ENCODE data around the gene ALG1. TPM values are rescaled to one million over a fixed set of nuclear protein-coding genes. Genes with fewer than 3 reads are reported as not detected.
"Not testable (repeated sequence)": the region's sequence is repeated elsewhere in the genome, so short reads cannot be mapped to it uniquely, and the experiment has no call there.

Gene ALG1
- total RNA-seq, 1 experiment from 2014 or later = 15.1 TPM

DNA sequence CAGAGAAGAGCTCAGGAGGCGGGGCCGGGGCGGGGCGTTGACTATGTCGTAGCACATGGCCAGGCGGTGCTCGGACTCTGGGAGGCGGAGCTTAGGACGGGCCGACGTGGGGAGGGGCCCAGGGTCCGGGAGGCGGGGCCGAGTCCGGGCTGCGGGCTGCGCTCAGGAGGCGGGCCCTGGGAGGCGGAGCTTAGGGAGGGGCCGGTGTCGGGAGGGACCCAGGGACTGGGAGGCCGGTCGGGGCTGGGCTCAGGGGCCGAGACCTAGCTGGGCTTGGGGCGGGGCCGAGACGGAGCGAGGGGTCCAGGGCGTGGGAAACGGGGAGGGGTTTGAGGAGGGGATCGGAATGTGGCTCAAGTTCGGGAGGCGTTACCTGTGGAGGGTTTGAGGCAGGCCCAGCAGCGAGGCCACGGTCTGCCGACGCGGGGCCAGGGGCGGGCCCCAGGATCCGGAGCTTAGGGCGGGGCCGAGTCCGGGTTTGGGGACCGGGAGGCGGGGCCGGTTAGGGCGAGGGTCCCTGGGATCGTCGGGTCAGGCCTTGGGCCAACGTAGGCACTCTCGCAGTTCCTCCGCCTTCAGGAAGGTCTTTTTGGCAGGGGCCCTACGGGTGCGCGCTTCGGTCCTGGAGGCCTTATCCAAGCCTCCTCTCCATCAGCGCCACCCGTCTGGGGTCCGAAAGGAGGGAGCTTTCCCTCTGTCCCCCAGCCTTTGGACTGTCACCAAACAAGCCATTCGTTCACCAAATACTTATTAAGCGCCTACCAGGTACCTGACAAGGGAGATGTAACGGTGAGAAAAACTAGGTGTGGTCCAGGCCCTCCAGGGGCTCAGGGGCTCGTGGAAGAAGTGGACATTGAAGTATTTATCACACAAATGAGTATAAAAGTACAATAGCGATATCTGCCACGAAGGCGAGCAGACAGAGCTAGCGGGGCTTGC, 26.8 kb downstream of the ALG1 start:
- peak; percentile 62 for DNase-seq (ENCODE audit: low read depth)

- not testable (repeated sequence) for DNase-seq (ENCODE audit: low read depth)
These were observed 27.5 kb downstream of the ALG1 start for GRCh38 chr16:5099174-5099573.

- not testable (repeated sequence) for DNase-seq (ENCODE audit: low read depth)
These were observed 31.8 kb downstream of the ALG1 start for GRCh38 chr16:5103296-5104032.

GRCh38 chr16:5105039-5105438, 33.4 kb downstream of the ALG1 start:
- DNase-seq (ENCODE audit: low read depth) = not testable (repeated sequence)

- DNase-seq (ENCODE audit: low read depth) = no peak
These were observed 37.0 kb downstream of the ALG1 start for GRCh38 chr16:5108505-5109158.

- not testable (repeated sequence) for DNase-seq (ENCODE audit: low read depth)
These were observed 39.3 kb downstream of the ALG1 start for GRCh38 chr16:5110933-5111332.

DNA sequence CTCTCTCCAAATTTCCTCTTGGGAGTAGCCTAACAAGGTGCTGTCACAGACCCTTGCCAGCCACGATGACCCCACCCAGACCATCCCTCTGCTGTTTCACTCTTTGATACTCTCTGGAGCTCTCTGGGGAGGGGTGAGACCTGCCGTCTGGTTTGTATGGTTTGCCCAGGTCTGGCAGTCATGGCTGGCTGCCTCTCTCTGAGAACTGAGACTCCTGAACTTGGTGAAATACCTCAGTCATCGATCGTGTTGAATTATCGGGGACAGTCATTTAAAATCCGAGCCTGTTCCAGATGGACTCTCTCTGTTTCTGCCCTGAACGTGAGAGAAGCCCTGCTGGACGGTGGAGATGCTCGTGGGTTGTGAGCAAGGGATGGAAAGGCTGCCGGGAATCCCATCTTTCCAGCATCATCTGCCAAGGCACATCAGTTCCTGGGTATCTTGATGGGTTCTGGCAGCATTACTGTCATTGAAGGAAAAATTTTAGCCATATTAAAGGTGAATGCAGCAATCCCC, 45.2 kb downstream of the ALG1 start:
- not testable (repeated sequence) for DNase-seq (ENCODE audit: low read depth)

DNA sequence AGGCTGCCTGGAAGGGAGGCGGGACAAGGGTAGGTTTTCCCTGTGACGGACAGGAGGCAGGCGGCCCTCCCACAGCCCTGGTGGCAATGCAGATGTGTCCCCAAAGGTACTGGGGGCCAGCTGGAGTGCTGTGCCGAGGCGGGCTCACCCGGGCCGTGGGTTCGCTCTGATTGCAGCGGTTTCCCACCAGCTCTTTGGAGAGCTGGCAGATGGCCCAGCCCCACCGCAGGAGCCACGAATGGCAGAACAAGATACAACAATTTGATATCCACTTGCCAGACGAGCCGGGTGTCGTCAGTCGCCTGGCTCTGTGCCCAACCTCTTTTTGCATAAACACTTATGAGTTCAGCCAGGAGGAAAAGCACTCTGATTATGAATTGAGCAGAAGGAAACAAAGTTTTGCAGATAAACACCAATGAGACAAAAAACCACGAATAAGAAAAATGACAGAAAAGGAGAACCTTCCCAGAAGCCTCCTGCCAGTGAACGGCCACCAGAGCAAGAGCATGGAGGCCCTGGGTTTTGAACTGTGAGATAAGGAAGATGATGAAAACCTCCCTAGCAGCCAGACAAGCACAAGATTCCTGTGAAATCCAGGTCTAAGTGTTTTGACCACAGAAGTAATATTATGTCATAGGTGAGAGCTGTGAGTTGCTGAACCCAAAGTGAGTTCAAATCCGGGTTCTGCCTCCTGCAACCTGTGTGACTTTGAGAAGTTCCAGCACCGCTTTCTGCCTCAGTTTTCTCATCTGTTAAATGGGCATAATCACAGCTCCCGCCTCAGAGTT, 45.9 kb downstream of the ALG1 start:
- DNase-seq (ENCODE audit: low read depth) = peak; percentile 64

DNA sequence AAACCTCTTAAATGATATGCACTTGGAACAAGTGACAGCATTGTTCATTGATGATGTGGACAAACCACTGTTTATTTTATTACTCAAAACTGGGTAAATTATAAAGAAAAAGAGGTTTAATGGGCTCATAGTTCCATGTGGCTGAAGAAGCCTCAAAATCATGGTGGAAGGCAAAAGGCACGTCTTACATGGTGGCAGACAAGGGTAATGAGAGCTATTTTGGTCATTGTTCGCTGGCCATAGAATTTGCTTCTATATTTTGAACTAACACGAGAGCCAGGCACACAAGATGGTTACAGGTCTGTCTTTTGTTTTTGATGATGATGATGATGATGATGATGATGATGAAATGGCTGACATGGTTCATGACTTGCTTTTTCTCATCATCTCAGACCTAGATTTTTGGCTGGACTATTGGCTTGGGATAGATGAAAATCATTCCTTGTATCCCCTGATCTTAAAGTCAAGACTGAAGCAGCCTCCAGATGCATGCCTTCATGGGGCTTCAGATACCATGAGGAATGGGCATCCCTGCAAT, 59.9 kb downstream of the ALG1 start:
- DNase-seq (ENCODE audit: low read depth) = not testable (repeated sequence)

DNA sequence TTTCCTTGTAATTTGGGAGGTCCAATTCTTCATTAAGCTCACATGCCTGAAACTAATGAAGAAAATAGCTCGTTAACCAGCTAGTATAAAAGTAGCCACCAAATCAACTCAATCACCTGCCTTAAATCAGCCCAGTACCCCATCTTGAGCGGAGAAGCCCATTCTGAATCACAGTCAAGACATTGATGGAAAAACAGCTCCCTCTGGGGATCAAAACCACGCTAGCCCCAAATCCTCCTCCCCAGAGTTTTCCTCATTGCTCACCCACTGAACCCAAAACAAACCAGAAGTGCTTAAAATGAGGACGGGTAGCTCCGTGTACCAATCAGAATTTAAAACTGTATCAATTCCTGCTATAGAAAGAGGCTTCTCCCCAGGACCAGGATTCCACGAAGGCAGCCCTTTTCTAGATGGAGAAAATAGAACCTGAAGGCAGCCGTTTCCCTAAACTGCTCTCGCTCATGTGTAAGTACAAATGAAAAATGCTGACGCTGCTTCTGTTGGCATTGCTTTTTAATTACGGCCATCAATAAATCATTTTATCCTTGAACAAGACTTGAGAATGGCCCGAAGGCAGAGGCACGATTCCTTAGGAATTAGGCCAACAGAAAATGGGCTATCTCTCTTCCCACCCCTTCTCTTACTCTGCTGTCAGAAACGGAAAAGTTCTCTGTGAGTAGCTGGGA, 61.4 kb downstream of the ALG1 start:
- not testable (repeated sequence) for DNase-seq (ENCODE audit: low read depth)

DNA sequence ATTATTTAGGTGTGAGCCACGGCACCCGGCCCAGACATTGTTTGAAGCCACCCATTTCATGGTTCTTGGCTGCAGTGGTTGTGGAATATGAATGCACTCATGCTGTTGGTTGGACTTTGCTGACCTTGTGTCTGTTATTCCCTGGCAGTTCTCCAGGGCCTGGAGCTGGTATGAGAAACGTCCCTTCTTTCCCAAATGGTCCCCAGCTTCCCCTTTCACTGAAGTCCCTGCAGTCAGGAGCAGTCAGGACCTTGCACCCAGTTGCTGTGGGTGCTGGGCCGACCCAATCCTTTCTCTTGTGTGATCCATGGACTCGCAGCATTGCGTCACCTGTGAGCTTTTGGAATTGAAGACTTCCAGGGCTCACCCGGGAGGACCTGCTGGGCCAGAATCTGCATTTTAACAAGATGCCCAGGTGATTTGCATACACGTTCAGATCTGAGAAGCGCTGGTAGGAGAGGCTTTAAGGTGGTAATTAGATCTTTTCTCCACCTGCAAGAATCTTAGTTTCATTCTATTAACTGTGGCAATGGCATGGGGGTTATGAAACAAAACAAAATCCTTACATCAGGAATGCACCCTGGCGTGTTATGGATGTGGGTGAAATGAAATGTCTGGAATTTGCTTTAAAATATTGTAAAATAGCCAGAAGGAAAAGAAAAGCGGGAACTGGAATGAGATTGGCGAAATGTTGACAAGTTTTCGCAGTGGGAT, 63.3 kb downstream of the ALG1 start:
- DNase-seq (ENCODE audit: low read depth) = not testable (repeated sequence)

Other genes with a start within 250 kb of the ALG1 start
- 23.7 and 25.7 TPM in 2 replicates for gene GLYR1, start 224.6 kb upstream of the ALG1 start, total RNA-seq (2014; rRNA removed; shearing (Covaris generic))
- 19.9 and 21.7 TPM in 2 replicates for gene UBN1, start 224.4 kb upstream of the ALG1 start, total RNA-seq (2014; rRNA removed; shearing (Covaris generic))
- gene PPL, start 134.7 kb upstream of the ALG1 start, total RNA-seq (2014; rRNA removed; shearing (Covaris generic)) = 0.06 and 0.27 TPM in 2 replicates
- 0.40 TPM in 1 of 2 replicates, not detected in the other for gene SEC14L5, start 113.5 kb upstream of the ALG1 start, total RNA-seq (2014; rRNA removed; shearing (Covaris generic))
- gene NAGPA, start 37.9 kb upstream of the ALG1 start, total RNA-seq (2014; rRNA removed; shearing (Covaris generic)) = 13.1 and 13.9 TPM in 2 replicates
- not detected in 2 replicates for gene C16orf89, start 5.9 kb upstream of the ALG1 start, total RNA-seq (2014; rRNA removed; shearing (Covaris generic))
- gene EEF2KMT, start 26.0 kb downstream of the ALG1 start, total RNA-seq (2014; rRNA removed; shearing (Covaris generic)) = 14.1 and 16.7 TPM in 2 replicates

Measured in Daoy (cell line).